Measurements from ENCODE around the gene JMJD1C.
"Not testable (repeated sequence)": the region's sequence is repeated elsewhere in the genome, so short reads cannot be mapped to it uniquely, and the experiment has no call there.

Gene JMJD1C

GRCh38 chr10:63392224-63392623 lies 73.6 kb downstream of the JMJD1C start:
- DNase-seq, result no peak

- DNase-seq, result no peak
These were observed 74.0 kb downstream of the JMJD1C start for GRCh38 chr10:63391812-63392211.

- DNase-seq, result no peak
These were observed 75.3 kb downstream of the JMJD1C start for GRCh38 chr10:63390521-63390920.

- peak in 3 of 6 experiments; percentile 42 to 52 (median 49) for DNase-seq
These were observed 77.3 kb downstream of the JMJD1C start for GRCh38 chr10:63388421-63389031.

- DNase-seq, result no peak
These were observed 80.5 kb downstream of the JMJD1C start for GRCh38 chr10:63385254-63385653.

- DNase-seq, result no peak
These were observed 81.1 kb downstream of the JMJD1C start for GRCh38 chr10:63384675-63385074.

- DNase-seq, result no peak
These were observed 81.8 kb downstream of the JMJD1C start for GRCh38 chr10:63384001-63384400.

- DNase-seq, result no peak
These were observed 82.6 kb downstream of the JMJD1C start for GRCh38 chr10:63383141-63383540.

- DNase-seq, result no peak
These were observed 83.7 kb downstream of the JMJD1C start for GRCh38 chr10:63382066-63382465.

GRCh38 chr10:63377305-63377661 lies 88.5 kb downstream of the JMJD1C start:
- DNase-seq, result not testable (repeated sequence)

- no peak for DNase-seq
These were observed 89.0 kb downstream of the JMJD1C start for GRCh38 chr10:63376560-63377304.

- DNase-seq, result no peak
These were observed 89.9 kb downstream of the JMJD1C start for GRCh38 chr10:63375859-63376258.

GRCh38 chr10:63375458-63375857 lies 90.3 kb downstream of the JMJD1C start:
- DNase-seq, result no peak

- no peak for DNase-seq
These were observed 90.8 kb downstream of the JMJD1C start for GRCh38 chr10:63374991-63375390.

GRCh38 chr10:63373176-63373575 lies 92.6 kb downstream of the JMJD1C start:
- DNase-seq, result no peak

- DNase-seq, result no peak
These were observed 96.1 kb downstream of the JMJD1C start for GRCh38 chr10:63369711-63370110.

- DNase-seq, result no peak
These were observed 97.4 kb downstream of the JMJD1C start for GRCh38 chr10:63368365-63368764.

- DNase-seq, result no peak
These were observed 98.8 kb downstream of the JMJD1C start for GRCh38 chr10:63366933-63367332.

GRCh38 chr10:63365976-63366765 lies 99.6 kb downstream of the JMJD1C start:
- no peak for DNase-seq

- no peak for DNase-seq
These were observed 100.9 kb downstream of the JMJD1C start for GRCh38 chr10:63364918-63365317.

GRCh38 chr10:63363951-63364350 lies 101.8 kb downstream of the JMJD1C start:
- DNase-seq, result no peak

GRCh38 chr10:63355682-63356081 lies 110.1 kb downstream of the JMJD1C start:
- DNase-seq, result no peak

GRCh38 chr10:63352976-63353375 lies 112.8 kb downstream of the JMJD1C start:
- DNase-seq, result no peak

Data from stimulated activated naive CD4-positive, alpha-beta T cell (primary cell).